Measurements from ENCODE around the gene FKBP8.
A peak's percentile ranks its signal among the peaks of the same experiment; 100 is the strongest.

Gene FKBP8

DNA sequence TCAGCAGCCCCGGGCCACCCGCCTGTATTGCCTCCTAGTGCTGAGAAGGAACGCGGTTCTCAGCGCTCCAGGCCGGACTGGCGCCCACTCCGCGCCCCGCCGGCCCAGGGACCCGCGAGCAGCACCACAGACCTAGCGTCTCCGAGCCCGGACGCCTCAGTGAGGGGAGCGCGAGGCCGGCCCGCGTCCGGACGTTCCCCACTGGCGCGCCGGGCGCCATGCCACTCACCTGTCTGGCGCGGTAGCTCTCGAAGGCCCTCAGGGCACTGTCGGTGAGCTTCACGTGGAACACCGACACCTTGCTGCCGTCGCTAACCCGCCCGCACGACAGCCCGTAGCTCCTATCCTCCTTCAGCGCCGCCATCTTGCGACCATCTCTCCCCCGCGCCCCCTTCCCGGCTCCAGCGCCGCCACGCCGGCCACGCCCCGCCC, 21.7 kb downstream of the FKBP8 start, which contains the start of gene ELL:
Gene ELL (minus strand): TSS at position 379 of the 432 bp plus-strand sequence. CDS start 15 bp downstream, at position 364.
- DNase-seq (ENCODE audit: low spot score), result no peak

DNA sequence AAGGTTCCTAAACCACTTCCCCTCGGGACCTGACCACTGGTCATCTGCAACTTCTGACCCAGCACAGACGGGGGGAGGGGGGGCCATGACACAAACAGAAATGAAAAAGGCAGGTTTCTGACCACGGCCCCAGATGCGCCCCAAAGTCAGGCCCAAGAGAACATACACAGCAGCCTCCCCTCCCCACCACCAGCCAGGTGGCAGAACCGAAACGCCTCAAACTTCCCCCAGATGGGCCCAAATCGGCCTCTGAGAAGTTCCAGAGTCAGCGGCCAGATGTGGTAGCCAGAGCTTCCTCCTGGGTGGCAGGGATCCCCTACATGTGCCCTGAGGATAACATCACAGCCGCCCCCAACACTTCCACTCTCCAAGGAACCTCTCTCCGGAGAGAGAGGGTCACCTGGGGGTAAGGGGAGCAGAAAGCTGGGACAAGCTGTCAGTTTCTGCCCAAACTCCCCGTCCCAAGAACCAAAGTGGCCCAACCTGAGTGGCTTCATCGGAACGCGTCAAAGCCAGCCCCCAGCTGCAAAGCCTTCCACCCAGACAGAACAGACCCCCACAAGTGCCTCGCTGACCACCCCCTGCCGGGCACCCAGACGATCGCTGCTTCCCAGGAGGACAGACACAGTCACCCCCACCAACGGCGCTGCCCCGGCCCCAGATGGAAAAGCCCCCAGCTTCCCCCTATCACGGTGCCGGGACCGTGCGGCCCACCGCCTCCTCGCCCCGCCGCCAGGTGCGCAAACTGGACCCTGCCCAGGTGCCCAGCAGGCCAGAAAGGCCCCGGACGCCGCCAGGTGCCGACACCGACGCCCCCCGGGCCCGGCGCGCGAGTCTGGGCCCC, 22.3 kb downstream of the FKBP8 start:
- DNase-seq (ENCODE audit: low spot score), result no peak

DNA sequence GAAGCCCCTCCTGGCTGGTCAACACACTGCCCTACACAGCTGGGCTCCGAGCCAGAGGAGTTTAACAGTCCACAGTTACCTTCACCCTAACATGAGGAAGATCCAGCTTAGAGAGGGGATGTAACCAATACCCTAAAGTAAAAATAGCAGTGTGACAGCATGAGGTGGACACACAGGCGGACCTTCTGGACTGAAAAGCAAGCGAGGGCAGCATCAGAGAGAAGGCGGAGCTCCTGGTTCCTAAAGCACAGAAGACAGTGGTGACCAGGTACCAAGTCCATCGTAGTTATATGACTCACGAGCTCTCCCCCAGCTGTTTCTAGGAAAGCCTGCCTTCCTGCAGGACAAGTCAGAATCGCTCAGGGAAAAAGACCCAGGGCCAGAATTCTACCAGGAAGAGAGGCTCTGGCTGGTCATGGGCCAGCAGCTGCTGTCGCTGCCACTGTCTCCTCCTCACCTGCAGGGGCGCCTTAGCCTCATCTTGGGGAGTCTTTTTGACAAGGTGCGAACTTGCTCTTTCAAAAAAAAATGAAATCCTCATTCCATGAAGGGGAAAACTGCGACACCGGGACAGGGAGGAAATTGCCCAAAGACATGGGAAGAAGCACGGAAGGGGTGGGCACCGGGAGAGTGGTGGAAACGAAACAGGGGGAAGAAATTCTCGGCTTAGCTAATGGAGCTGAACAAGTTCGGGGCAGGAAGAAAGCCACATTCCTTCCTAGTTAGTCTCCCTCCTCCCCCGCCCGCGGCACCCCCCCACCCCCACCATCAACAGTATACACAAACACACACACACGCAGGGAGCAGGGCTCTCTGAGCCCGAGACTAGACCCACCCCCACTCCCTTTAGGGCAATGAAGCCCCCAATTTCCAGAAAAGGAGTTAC, 23.2 kb downstream of the FKBP8 start:
- peak; percentile 62 for DNase-seq (ENCODE audit: low spot score)

DNA sequence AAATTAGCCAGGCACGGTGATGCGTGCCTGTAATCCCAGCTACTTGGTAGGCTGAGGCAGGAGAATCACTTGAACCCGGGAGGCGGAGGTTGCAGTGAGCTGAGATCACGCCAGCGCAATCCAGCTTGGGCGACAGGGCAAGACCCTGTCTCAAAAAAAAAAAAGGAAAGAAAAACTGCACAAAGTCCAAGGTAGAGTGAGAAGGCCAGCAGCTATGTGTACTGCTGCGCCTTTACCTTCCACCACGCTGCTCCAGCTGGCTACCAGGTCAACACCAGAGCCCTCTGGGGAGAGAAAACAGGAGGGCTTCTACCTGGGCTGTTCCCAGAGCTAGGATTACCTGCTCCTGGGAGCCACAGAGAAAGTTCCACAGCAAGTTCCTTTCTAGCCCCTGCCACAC, 24.7 kb downstream of the FKBP8 start:
- no peak for DNase-seq (ENCODE audit: low spot score)

DNA sequence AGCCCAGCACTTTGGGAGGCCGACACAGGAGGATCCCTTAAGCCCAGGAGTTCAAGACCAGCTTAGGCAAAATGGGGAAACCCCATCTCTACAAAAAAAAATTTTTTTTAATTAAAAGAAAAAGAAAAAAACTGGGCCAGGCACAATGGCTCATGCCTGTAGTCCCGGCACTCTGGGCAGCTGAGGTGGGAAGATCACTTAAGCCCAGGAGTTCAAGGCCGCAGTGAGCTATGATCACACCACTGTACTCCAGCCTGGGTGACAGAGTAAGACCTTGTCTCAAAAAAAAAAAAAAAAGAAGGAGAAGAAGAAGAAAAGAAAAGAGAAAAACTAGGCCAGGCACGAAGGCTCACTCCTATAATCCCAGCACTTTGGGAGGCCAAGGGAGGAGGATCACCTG, 25.8 kb downstream of the FKBP8 start:
- no peak for DNase-seq (ENCODE audit: low spot score)

DNA sequence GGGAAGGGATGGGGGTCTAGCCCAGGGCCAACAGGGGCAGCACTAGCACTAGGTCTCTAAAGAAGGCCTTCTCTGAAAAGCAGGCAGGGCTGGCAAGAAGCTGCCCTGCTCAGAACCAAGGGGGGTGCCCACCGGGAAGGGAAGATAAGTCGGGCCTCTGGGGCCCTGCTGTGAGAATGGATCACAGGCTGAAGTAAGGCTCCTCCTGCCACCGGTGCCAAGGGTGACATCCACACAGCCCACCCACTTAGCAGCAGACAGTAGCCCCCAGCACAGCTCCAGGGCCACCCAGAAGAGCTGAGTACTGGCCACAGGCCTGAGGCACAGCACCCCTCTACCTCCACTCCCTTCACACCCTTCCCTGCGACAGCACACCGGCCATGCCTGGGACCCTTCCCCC, 27.4 kb downstream of the FKBP8 start:
- DNase-seq (ENCODE audit: low spot score), result no peak

DNA sequence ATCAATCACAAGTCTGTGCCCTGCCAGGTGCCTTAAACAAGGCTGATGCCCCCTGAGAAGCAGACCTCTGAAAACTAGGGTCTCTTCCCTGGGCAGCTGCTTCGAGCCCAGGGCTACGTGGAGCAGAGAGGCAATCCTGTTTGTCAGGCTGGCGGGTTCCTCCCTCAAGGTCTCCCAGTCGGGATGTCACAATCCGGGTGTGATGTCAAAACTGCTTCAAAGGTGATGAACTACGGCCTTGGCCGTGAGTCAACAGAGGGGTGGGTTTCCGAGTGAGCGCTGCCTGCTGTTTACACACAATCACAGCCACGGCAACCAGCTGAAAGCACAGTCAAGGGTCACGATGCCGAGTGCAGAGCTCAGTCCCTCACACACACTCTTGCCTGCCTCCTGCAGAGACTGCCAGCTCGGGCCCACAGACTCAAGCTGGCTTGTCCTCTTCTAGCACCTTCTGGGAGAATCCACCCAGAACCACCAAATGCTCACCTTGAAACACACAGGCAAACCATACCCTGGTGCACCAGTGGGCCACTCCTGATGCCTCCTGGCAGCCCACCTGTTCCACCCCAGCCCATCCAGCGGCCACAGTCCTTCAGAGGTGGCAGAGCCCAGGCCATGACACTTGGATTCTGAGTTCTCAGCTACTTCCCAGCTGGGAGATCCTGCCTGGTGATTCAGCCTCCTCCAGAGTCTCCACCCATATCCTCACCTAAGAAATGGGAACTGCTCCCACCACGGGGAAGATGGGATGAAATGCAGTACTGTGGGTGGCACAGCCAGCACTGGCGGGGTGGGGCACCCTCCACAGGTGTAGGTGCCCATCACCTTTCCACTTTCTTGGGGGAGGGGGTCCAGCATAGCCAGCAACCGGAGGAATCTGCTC, 28.3 kb downstream of the FKBP8 start:
- peak; percentile 90 for DNase-seq (ENCODE audit: low spot score)

DNA sequence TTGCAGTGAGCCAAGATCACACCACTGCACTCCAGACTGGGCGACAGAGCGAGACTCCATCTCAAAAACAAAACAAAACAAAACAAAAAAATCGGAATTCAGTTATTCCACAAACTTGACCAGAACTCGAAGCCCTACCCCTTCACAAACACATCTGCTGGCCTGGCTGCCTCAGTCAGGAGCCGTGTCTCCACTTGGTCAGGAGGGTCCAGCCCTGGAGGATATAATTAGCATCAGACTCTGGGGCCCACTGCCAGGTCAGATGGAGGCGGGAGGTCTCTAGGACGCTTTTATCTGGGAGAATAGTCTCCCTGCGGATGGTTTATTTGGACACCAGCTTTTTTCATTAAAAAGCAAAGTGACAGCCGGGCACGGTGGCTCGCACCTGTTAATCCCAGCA, 29.5 kb downstream of the FKBP8 start:
- no peak for DNase-seq (ENCODE audit: low spot score)

DNA sequence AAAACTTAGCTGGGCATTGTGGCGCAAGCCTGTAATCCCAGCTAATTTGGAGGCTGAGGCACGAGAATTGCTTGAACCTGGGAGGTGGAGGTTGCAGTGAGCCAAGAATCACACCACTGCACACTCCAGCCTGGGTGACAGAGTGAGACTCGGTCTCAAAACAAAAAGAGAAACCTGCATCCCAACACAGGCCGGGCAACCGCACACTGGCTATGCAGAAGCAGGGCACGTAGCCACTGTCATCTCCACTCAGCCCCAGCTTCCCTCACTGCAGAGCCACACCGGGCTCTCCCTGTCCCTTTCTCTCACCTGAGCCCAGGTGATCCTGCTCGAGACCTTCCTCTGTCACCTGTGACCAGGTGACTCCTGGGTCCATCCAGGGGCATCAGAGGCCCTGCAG, 33.2 kb downstream of the FKBP8 start:
- DNase-seq (ENCODE audit: low spot score), result no peak

DNA sequence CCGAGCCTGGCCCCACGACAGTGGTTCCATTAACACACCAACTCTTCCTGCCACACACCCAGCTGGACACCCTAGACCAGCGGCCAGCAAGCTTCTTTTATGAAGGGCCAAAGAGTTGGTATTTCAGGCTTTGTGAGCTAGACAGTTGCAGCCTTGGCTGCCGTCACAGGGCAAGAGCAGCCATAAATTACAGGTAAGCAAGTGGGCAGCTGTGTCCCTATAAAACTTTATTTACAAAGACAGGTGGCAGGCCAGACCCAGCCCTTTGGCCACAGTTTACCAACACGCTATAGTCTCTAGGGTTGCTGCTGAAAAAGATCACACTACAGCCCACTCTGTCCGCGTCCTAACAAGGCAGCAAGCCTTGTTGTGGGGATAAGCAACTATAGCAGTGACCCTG, 34.8 kb downstream of the FKBP8 start:
- no peak for DNase-seq (ENCODE audit: low spot score)

DNA sequence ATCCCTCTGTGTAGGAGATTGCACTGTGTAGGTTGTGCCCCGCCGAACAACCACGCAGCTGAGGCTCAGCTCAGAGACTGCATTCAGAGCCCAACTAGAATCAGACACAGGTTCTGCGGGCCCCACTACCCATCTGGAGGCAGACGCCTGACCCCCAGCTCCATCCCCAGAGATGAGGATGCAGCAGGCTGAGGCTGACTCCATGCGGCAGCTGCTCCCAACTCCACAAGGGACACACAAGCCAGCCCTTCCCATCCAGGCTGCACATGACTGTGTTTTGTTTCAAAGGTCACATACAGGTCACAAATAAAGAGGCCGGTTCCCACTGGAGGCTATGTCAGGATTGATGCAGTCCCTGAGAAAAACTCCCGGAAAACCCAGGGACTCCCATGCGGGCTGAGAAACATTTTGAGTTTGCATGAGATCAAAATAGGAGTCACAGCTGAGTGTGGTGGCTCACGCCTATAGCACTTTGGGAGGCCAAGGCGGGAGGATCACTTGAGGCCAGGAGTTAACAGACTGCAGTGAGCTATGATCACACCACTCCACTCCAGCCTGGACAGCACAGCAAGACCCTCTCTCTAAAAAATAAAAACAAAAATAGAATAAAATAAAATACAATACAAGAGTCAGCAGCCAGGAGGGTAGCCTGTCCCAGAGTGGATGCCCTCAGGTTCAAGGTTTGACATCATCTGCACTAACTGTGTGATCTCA, 35.5 kb downstream of the FKBP8 start:
- peak; percentile 67 for DNase-seq (ENCODE audit: low spot score)

DNA sequence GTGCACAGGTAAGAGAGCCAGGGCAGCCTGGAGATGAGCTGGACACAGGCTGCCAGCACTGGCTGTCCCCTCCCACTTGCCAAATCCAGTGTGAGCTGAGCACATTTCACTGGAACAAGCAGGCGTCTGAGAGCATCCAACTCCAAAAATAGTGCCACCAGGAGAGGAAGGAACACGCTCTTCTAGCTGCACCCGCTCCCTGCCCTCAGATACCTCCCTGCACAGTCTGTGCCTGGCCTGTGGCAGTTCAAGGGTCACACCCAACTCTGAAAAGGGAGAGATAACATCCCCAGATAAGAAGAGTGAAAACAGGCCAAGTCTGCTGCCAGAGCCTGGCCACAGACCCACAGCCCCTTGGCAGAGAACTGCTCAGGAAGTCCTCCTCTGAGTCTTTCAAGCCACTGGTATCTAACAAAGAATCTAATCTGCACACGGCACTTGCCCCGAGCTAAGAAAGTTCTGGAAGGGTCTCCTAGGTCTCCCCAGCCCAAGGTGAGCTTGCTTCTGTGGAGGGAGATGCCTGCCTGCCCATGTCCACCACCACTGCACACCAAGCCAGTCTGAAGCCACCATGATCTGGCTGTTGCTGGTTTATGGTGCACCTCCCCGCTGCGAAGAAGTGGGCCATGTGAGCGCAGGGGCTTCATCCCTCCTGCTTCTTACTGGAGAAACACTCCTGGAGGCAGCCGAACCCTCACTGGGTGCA, 36.2 kb downstream of the FKBP8 start:
- DNase-seq (ENCODE audit: low spot score), result no peak

DNA sequence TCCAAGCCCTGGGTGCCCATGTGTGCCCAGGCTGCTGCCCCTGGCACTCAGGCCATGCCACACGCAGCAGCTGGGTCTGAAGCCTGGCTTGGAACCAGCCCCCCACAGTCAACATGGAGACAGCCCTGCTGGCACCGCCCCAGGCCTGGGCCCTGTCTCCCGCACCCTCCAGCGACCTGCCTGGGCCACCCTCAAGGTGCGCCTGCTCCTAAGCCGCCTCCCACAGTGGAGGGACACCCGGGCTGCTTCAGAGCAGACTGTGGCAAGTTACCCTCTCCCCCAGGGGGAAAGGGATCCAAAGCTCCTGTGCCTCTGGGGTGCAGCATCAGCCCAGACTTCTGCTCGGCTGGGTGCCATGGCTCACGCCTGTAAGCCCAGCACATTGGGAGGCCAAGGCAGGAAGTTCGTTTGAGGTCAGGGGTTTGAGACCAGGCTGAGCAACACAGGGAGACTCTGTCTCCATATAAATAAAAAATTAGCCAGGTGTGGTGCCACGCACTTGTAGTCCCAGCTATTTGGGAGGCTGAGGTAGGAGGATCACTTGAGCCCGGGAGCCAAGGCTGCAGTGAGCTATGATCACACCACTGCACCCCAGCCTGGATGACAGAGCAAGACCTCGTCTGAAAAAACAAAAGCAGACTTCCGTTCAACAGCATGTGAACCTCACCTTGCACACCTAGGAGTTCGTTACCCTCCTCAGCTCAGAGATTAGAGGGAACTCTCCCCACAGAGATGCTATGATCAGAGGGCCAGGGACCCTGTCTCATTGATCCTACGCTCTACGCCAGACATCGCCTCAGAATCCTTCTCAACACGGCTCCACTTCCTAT, 37.1 kb downstream of the FKBP8 start:
- DNase-seq (ENCODE audit: low spot score), result no peak

DNA sequence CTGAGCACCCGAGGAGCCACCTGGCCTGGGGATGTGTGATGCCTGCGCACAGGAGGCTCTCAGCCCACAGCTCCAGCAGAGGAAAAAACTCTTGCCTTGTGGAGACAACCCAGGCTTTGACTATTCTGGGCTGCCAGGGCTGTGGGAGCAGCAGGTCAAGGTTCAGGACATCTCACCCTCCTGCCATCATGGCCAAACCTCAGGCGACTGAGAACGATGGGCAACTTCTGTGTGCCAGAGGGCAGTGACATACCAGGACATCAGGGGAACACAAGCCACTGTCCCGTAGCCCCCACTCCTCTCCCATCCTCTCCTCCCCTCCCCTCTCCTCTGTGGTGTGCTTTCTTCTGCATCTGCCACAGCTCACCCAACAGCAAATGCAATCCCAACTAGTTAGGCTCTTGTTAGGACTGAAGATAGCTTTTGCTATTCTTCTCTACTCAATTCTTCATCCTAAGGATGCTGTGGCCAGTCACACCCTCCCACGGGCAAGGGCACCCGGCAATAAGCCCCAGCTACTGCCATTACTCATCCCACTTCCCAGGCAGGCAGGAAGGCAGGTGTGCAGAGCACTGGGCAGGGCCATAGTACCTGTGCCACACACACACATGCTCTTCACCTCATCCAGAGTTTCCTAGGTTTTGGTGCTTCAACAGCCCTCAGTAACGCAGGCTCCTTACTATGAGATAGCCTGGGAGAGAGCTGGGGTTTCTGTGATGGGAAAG, 38.3 kb downstream of the FKBP8 start:
- no peak for DNase-seq (ENCODE audit: low spot score)

DNA sequence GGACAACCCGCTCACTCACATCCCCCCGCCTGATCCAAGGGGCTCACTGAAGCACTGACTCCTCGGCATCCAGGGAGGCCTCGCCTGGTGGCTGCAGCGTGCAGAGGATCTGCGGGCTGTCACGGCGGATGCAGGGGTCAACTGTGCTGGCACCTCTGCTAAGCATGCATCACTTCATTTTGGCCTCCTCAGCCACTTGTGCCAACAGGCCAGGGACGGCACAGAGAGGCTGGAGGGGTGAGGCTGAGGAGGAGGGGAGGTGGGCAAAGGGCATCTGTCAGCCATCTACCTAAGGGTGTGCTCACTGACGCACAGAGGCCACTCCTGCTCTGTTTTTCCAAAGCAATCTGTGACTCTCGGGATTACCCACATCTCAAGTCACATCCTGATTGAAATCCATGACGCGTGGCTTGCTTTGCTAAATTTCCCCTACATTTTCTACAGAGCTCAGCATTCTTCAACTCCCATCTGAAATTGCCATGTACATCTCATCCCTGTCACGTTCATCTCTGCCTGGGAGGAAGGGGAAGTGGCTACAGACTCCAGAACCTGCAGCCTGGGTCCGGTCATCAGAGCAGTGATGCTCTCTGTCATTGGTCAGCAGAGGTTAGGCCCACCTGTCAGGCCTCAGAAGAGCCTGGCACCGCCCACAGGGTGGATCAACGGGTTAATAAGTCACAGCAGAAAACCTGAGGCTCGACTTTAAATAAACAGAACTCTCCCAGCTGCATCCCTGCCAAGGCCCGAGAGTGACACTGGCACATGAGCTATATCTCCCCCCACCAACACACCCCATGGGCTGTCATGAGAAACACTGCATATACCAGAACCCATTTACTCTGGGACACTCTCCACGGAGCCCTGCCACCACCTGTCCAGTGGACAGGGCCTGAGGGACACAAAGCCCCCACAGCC, 39.1 kb downstream of the FKBP8 start:
- peak; percentile 95 for DNase-seq (ENCODE audit: low spot score)

DNA sequence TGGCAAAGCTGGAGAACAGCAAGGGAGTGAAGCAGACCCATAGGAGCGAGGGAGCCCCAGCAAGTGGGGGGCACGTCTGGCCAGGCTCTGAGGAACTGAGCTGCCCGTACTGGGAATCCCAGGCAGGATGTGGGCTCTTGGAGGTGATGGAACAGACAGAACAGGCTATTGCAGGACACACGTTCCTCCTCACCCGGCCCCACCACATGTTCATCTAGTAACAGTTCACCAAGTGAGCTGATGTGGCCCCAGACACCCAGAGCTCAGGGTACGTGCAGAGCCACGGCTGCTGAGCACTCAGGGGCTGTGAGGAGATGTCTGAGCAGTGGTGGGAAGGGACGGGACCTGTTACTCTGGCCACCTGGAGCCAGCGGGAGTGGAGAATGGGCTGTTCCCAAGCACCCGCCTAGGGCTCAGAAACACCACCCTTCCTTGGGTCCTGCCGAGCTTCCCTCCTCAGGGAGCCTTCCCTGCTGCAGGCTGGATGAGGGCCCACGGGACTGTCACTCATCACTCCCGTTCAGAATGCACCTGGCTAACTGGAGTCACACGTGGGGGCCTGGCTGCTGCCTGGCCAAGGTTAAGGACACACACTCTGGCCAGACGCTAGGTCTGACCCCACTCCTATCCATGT, 39.9 kb downstream of the FKBP8 start:
- no peak for DNase-seq (ENCODE audit: low spot score)

DNA sequence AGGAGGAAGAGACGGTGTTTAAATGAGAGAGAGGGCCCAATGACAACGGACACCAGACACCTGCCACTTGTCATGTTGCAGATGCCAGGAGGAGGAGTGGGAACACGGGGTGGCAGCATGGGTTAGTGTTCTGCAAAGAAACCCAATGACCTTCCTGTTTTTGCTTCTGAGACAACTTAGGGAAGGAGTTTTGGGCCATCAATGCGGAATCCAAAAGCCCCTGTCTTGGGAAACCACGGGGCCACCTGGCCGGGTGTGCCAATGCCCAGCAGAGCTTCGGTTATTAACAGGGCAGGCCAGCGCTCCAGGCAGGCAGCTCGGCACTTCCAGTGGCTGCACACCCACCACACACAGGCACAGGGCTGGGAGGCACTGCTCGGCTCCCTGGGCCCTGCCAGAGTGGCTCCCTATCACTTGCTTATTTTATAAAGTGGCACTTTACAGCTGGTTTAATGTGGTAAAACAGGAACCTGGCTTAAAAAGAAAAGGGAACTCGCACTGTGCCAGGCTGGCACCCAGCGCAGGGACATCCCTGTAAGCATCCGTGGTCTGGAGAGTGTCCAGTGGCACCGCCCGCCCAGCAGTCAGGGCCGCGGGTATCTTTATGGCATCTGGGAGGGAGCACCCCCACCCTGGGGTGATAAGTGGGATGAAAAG, 40.6 kb downstream of the FKBP8 start:
- no peak for DNase-seq (ENCODE audit: low spot score)

All from HuH-7.5 (cell line).